GM10248 (cell line): Measurements from ENCODE around the gene HGFAC.

Experiments
- CTCF ChIA-PET: fragments of 300-600 bp; sonication (Branson Sonifier 250); formaldehyde crosslinking; extraction: SDS; loops from one replicate; lab custom pipeline; 2021; ENCODE audit warnings: antibody characterized with exemption; lab: Yijun Ruan, JAX
- POLR2A ChIA-PET: fragments of 350-650 bp; sonication (Branson Sonifier 250); formaldehyde crosslinking; extraction: SDS; loops from one replicate; lab custom pipeline; 2020; ENCODE audit warnings: antibody characterized with exemption; lab: Yijun Ruan, JAX
- DNase-seq: peaks from one replicate; pipeline ENCODE4 v3.0.0; 2012; ENCODE audit errors: extremely low spot score
- CTCF ChIP-seq: IDR thresholded peaks from 2 replicates; pipeline ENCODE4 v1.5.1; 2012; ENCODE audit warnings: mild to moderate bottlenecking, low read depth; ENCODE audit errors: extremely low read depth, missing control alignments, control extremely low read depth

Gene HGFAC

GRCh38 chr4:3441501-3442459 lies at the start of gene HGFAC:
HGFAC (plus strand) TSS chr4:3441968; CDS start chr4:3442002, 34 bp downstream.
- ChIA-PET CTCF (interaction anchor here (1.2 to 8.8 kb wide), 7 partner anchors 13 to 336 kb away, joined by 3 to 100 read pairs (median 4); no protein-coding TSS in a partner anchor), POLR2A (interaction anchor here (0.6 kb wide), 1 partner anchor 182 kb away, joined by 3 read pairs; no protein-coding TSS in a partner anchor)
- no peak for TF ChIP-seq CTCF
- no peak for DNase-seq

GRCh38 chr4:3392321-3392720 lies 49.4 kb upstream of the HGFAC start:
- ChIA-PET POLR2A (no interaction called here), CTCF (interaction anchor here (0.7 to 2.0 kb wide), 6 partner anchors 12 to 89 kb away, joined by 3 to 6 read pairs (median 4); no protein-coding TSS in a partner anchor)
- no peak for TF ChIP-seq CTCF
- no peak for DNase-seq

- POLR2A ChIA-PET: interaction anchor here (0.9 kb wide), 1 partner anchor 24 kb away, joined by 3 read pairs; no protein-coding TSS in a partner anchor
- CTCF ChIA-PET: interaction anchor here (1.1 to 2.0 kb wide), 3 partner anchors 23 to 88 kb away, joined by 3 to 6 read pairs (median 4); no protein-coding TSS in a partner anchor
Observed at GRCh38 chr4:3393171-3393570, 48.6 kb upstream of the HGFAC start.

GRCh38 chr4:3396600-3396999 lies 45.2 kb upstream of the HGFAC start:
- CTCF ChIA-PET: interaction anchor here (1.1 kb wide), 1 partner anchor 19 kb away, joined by 3 read pairs; no protein-coding TSS in a partner anchor
- no peak for TF ChIP-seq CTCF
- POLR2A ChIA-PET: no interaction called here
- DNase-seq: no peak

More at GRCh38 chr4:3393171-3393570, 48.6 kb upstream of the HGFAC start:
- DNase-seq: no peak
- no peak for TF ChIP-seq CTCF

- POLR2A ChIA-PET: no interaction called here
- DNase-seq: no peak
- no peak for TF ChIP-seq CTCF
- CTCF ChIA-PET: interaction anchor here (1.1 kb wide), 1 partner anchor 19 kb away, joined by 3 read pairs; no protein-coding TSS in a partner anchor
Observed at GRCh38 chr4:3397128-3397527, 44.6 kb upstream of the HGFAC start.
